OCI-LY7 (cell line): ENCODE results near the gene SKA3. TPM values are rescaled to one million over a fixed set of nuclear protein-coding genes. Genes with fewer than 3 reads are reported as not detected.

ENCODE experiments used
- BruUV-seq: library from RNA; stranded (reverse); fragments of 400-500 nt; replicated peaks from 2 replicates; lab custom pipeline; 2021; lab: Mats Ljungman, UMichigan
- CTCF ChIA-PET: fragments of 300-600 bp; sonication (Branson Sonifier 250); formaldehyde crosslinking; loops from one replicate; lab custom pipeline; 2022; ENCODE audit warnings: antibody characterized with exemption; ENCODE audit not compliant: unreplicated experiment; lab: Charles Lee
- POLR2A ChIA-PET: fragments of 300-600 bp; sonication (Branson Sonifier 250); formaldehyde crosslinking; loops from one replicate; lab custom pipeline; 2022; ENCODE audit warnings: antibody characterized with exemption; lab: Charles Lee
- DNase-seq: peaks from one replicate; pipeline ENCODE4 v3.0.0-alpha.2; 2015; ENCODE audit warnings: low spot score
- H2AFZ ChIP-seq: fragments of 200-600 bp; sonication (generic), shearing (Covaris generic); 2 replicates; pipeline ENCODE4 v1.6.1; 2014; ENCODE audit warnings: mild to moderate bottlenecking, antibody characterized with exemption, low read length, moderate library complexity
- H3K27ac ChIP-seq: fragments of 200-600 bp; sonication (generic); 2 replicates; pipeline ENCODE4 v1.5.1; 2014; ENCODE audit warnings: mixed run types, low read depth, mild to moderate bottlenecking, moderate library complexity, low read length, inconsistent platforms; ENCODE audit not compliant: poor library complexity, severe bottlenecking
- H3K36me3 ChIP-seq: fragments of 200-600 bp; sonication (generic); 2 replicates; pipeline ENCODE4 v1.6.1; 2014; ENCODE audit warnings: mild to moderate bottlenecking, antibody characterized with exemption, low read length, moderate library complexity, mixed read lengths; ENCODE audit not compliant: insufficient read depth
- H3K4me1 ChIP-seq: fragments of 200-600 bp; sonication (generic); 2 replicates; pipeline ENCODE4 v1.5.1; 2014; ENCODE audit warnings: mild to moderate bottlenecking, low read length; ENCODE audit not compliant: insufficient read depth, poor library complexity, severe bottlenecking
- H3K4me2 ChIP-seq: fragments of 200-600 bp; sonication (generic); 2 replicates; pipeline ENCODE4 v1.6.1; 2014; ENCODE audit warnings: mild to moderate bottlenecking, low read length
- H3K4me3 ChIP-seq: fragments of 200-600 bp; sonication (generic); 2 replicates; pipeline ENCODE4 v1.5.1; 2014; ENCODE audit warnings: mild to moderate bottlenecking, low read depth, low read length; ENCODE audit not compliant: poor library complexity, severe bottlenecking
- H3K79me2 ChIP-seq: fragments of 200-600 bp; sonication (generic); 2 replicates; pipeline ENCODE4 v1.6.1; 2016; ENCODE audit warnings: low read depth, mild to moderate bottlenecking, low read length, moderate library complexity, mixed read lengths; ENCODE audit not compliant: insufficient read depth
- H3K9me2 ChIP-seq: fragments of 200-600 bp; sonication (generic); 2 replicates; pipeline ENCODE4 v1.6.1; 2016; ENCODE audit warnings: mild to moderate bottlenecking, low read length, mixed read lengths; ENCODE audit not compliant: insufficient read depth
- H3K9me3 ChIP-seq: fragments of 200-600 bp; sonication (generic); 2 replicates; pipeline ENCODE4 v1.6.1; 2014; ENCODE audit warnings: mild to moderate bottlenecking, mixed run types, low read length, mixed read lengths
- H4K20me1 ChIP-seq: fragments of 200-600 bp; sonication (generic); 2 replicates; pipeline ENCODE4 v1.6.1; 2014; ENCODE audit warnings: mild to moderate bottlenecking, antibody characterized with exemption, low read length, moderate library complexity, mixed read lengths; ENCODE audit not compliant: insufficient read depth
- EZH2phosphoT487 ChIP-seq: fragments of 200-600 bp; sonication (generic); IDR thresholded peaks from 2 replicates; pipeline ENCODE4 v1.6.1; 2018; ENCODE audit warnings: low read depth, borderline replicate concordance, mild to moderate bottlenecking, mixed run types, antibody characterized with exemption, low read length, moderate library complexity, mixed read lengths
- intact Hi-C: fragments of 100-400 bp; cut with micrococcal nuclease; formaldehyde crosslinking; loops from one replicate; pipeline ENCODE4 v1.10.0; 2022; ENCODE audit not compliant: unreplicated experiment
- total RNA-seq, 2 experiments: library from RNA; depleted of rRNA in 1 of 2; stranded (reverse); fragments of >200 nt in 1 of 2; shearing (Covaris generic) in 1 of 2; gene quantifications; 2 replicates each; pipeline ENCODE4 v1.2.3, GENCODE V29; 2014 to 2022
- TF ChIP-seq, protein P1 (sequence below): fragments of 200-600 bp; sonication (generic); conservative IDR thresholded peaks from 2 replicates; pipeline ENCODE4 v1.5.1; 2014; ENCODE audit warnings: mild to moderate bottlenecking, antibody characterized with exemption, low read length, moderate library complexity, mixed read lengths

The SKA3 gene
- total RNA-seq, 2 experiments from 2014 or later = 34.4 to 42.4 TPM

DNA sequence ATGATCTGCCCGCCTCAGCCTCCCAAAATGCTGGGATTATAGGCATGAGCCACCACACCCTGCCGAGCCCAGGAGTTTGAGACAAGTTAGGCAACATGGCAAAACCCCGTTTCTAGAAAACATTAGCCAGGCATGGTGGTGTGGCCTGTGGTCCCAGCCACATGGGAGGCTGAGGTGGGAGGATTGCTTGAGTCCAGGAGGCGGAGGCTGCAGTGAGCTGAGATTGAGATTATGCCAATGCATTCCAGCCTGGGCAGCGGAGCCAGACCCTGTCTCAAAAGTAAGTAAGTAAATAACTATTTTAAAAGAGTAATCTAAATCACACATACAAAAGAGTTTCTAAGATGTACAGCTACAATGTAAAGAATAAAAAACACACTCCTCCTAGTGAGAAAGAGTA, 41.9 kb downstream of the SKA3 start:
- no TSS peak for BruUV-seq
- Histone ChIP-seq H3K4me3 (no peak overlapping the region), H3K4me1 (no peaks in the 10 kb centered on the region), H2AFZ (no peak overlapping the region), H3K79me2 (no peaks in the 10 kb centered on the region), H3K9me3 (no peaks in the 10 kb centered on the region), H3K27ac (no peak overlapping the region), H3K36me3 (no peaks in the 10 kb centered on the region), H3K9me2 (no peaks in the 10 kb centered on the region), H4K20me1 (no peaks in the 10 kb centered on the region), H3K4me2 (no peak overlapping the region)
- intact Hi-C loops = loop anchor here (5.0 kb wide), 1 partner anchor 192 kb away; no protein-coding TSS in a partner anchor
- ChIA-PET POLR2A (no interaction called here), CTCF (no interaction called here)
- TF ChIP-seq, protein P1, sequence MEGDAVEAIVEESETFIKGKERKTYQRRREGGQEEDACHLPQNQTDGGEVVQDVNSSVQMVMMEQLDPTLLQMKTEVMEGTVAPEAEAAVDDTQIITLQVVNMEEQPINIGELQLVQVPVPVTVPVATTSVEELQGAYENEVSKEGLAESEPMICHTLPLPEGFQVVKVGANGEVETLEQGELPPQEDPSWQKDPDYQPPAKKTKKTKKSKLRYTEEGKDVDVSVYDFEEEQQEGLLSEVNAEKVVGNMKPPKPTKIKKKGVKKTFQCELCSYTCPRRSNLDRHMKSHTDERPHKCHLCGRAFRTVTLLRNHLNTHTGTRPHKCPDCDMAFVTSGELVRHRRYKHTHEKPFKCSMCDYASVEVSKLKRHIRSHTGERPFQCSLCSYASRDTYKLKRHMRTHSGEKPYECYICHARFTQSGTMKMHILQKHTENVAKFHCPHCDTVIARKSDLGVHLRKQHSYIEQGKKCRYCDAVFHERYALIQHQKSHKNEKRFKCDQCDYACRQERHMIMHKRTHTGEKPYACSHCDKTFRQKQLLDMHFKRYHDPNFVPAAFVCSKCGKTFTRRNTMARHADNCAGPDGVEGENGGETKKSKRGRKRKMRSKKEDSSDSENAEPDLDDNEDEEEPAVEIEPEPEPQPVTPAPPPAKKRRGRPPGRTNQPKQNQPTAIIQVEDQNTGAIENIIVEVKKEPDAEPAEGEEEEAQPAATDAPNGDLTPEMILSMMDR = no peak
- no peak for TF ChIP-seq EZH2phosphoT487
- DNase-seq = no peak

DNA sequence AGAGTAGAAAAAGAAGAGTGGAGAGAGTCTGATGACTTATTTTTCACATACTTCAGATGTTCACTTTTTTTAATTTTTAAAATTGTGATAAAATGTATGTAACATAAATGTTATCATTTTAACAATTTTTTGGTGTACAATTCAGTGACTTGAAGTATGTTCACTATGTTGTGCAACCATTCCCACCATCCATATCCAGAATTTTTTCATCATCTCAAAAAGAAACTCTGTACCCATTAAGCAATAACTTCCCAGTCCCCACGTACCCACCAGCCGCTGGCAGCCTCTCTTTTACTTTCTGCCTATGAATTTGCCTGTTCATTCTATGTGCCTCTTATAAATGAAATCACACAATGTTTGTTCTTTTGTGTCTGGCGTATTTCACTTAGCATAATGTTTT, 43.3 kb downstream of the SKA3 start:
- Histone ChIP-seq H3K36me3 (no peaks in the 10 kb centered on the region), H3K4me1 (no peaks in the 10 kb centered on the region), H4K20me1 (no peaks in the 10 kb centered on the region), H3K79me2 (no peaks in the 10 kb centered on the region), H3K9me3 (no peaks in the 10 kb centered on the region), H3K9me2 (no peaks in the 10 kb centered on the region), H2AFZ (no peak overlapping the region), H3K27ac (no peak overlapping the region), H3K4me2 (no peak overlapping the region), H3K4me3 (no peak overlapping the region)
- ChIA-PET POLR2A (interaction anchor here (0.5 to 0.6 kb wide), 2 partner anchors 195 to 1180 kb away, joined by 3 read pairs; no protein-coding TSS in a partner anchor), CTCF (no interaction called here)
- intact Hi-C loops = loop anchor here (5.0 kb wide), 1 partner anchor 191 kb away; no protein-coding TSS in a partner anchor
- DNase-seq = no peak
- BruUV-seq = no TSS peak
- no peak for TF ChIP-seq EZH2phosphoT487
- TF ChIP-seq, protein P1 = no peak

DNA sequence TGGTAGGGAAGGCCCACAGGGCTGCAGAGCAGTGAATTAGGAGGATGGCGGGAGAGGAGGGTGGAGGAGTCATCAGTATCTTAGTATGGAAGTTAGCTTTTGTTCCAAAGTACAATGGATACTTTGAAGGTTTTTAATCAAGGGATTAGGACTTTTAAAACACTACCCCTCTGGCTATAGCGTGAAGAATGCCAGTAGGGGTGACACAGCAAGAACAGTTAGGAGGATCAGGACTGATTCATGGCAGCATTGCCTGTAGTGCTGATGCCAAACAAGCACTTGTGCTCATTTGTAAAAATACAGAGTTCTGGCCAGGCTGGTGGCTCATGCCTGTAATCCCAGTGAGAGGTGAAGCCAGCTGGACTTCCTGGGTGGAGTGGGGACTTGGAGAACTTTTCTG, 46.2 kb downstream of the SKA3 start:
- intact Hi-C loops = loop anchor here (5.0 kb wide), 1 partner anchor 188 kb away; no protein-coding TSS in a partner anchor
- Histone ChIP-seq H3K9me2 (no peaks in the 10 kb centered on the region), H2AFZ (no peak overlapping the region), H3K9me3 (no peaks in the 10 kb centered on the region), H3K79me2 (no peaks in the 10 kb centered on the region), H3K36me3 (no peaks in the 10 kb centered on the region), H3K4me1 (no peaks in the 10 kb centered on the region), H3K4me3 (no peak overlapping the region), H3K4me2 (no peak overlapping the region), H4K20me1 (no peaks in the 10 kb centered on the region), H3K27ac (no peak overlapping the region)
- POLR2A ChIA-PET = no interaction called here
- TF ChIP-seq EZH2phosphoT487 = no peak
- TF ChIP-seq, protein P1 = no peak
- no TSS peak for BruUV-seq
- CTCF ChIA-PET = no interaction called here
- no peak for DNase-seq
